KBM-7 (cell line): ENCODE measurements around the gene KPNA3.

Experiments
- DNase-seq: peaks from one replicate; pipeline ENCODE4 v3.0.0-alpha.2; 2015
- in situ Hi-C: fragments of 300-500 bp; cut with MboI; formaldehyde crosslinking; loops from 2 replicates; pipeline ENCODE4 v1.14.3; 2020; ENCODE audit warnings: low sequenced_read_pairs, low pct_unique_long_range_greater_than_20kb, mixed read lengths

The KPNA3 gene

DNA sequence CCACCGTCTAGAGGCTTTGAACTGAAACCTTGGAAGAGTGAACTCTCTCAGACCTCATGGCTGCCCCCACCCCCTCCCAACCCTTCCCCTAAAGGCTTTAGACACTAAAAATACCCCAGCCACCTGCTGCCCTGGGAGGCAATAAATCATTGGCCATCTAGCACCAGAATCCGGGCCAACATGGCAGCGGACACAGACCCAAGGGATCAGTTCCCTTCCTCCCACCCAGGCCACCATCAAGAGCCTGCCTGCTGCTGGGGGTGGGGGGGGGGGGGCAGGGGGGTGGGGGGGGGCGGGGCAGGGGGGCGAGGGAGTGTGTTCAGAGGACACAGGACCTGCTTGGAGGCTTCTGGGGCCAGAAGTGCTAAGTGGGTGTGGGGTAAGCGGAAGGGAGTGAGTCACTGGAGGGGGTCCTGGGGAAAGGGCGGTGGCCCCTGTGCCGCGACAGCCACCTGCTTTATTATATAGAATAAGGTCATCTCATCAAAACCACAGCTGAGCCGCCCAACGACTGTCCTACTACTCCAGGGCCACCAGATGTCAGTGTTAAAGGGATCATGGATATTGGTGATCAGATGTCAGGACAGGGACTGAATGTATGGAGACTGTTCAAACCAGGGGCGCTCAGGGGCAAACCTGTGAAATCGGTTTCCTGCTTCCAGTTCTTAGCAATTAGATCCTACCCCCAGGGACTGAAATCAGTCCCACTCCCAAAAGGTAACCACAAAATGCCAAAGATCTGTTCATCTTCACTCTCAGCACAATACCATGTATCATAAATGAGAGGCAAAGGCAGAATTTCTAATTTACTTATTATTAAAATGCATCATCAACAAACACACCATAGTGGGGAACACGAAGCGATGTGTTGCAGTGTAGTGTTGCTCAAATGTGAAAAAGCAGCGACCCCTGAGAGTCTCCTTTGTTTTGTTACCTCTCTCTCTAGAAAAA, 139.9 kb downstream of the KPNA3 start:
- DNase-seq, result peak; percentile 68
- in situ Hi-C loops, result loop anchor here (25.0 kb wide), 1 partner anchor 185 kb away; no protein-coding TSS in a partner anchor

- DNase-seq, result no peak
- in situ Hi-C loops, result loop anchor here (25.0 kb wide), 1 partner anchor 186 kb away; no protein-coding TSS in a partner anchor
Measured at GRCh38 chr13:49651570-49652354, 140.7 kb downstream of the KPNA3 start.

DNA sequence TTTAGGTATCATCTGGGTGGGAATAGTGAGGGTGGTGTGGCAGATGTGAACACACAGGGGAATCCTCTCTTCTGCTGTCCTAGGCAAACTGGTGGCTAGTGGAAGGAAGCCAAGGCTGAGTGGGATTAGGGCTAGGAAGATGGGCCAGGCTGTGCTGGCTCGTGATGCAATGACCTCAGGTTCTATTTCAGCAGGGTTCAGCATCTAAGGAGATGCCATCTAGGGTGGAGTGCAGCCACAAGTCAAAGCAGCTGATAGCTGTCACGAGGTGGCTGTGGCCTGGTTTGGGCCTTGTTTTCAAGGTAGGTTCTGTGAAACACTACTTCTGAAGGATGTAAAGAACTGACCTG, 142.5 kb downstream of the KPNA3 start:
- in situ Hi-C loops, result loop anchor here (25.0 kb wide), 1 partner anchor 187 kb away; no protein-coding TSS in a partner anchor
- DNase-seq, result no peak
